Measurements from ENCODE around the gene GGT6.
"Not testable (repeated sequence)": the region's sequence is repeated elsewhere in the genome, so short reads cannot be mapped to it uniquely, and the experiment has no call there.

DNA sequence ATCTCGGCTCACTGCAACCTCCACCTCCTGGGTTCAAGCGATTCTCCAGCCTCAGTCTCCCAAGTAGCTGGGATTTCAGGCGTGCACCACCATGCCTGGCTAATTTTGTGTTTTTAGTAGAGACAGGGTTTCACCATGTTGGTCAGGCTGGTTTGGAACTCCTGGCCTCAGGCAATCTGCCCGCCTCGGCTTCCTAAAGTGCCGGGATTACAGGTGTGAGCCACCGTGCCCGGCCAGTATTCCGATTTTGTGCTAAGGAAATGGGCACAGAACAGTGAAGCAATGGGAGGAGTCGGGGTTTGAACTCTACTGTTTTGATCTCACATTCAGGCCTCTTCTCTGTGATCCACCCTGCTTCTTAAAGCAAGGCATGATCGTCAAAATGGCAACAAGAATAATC is 44.4 kb upstream of the GGT6 start:
- TF ChIP-seq, protein P1, sequence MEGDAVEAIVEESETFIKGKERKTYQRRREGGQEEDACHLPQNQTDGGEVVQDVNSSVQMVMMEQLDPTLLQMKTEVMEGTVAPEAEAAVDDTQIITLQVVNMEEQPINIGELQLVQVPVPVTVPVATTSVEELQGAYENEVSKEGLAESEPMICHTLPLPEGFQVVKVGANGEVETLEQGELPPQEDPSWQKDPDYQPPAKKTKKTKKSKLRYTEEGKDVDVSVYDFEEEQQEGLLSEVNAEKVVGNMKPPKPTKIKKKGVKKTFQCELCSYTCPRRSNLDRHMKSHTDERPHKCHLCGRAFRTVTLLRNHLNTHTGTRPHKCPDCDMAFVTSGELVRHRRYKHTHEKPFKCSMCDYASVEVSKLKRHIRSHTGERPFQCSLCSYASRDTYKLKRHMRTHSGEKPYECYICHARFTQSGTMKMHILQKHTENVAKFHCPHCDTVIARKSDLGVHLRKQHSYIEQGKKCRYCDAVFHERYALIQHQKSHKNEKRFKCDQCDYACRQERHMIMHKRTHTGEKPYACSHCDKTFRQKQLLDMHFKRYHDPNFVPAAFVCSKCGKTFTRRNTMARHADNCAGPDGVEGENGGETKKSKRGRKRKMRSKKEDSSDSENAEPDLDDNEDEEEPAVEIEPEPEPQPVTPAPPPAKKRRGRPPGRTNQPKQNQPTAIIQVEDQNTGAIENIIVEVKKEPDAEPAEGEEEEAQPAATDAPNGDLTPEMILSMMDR (IDR thresholded peaks at IDR 0.05) = not testable (repeated sequence)
- TF ChIP-seq ESRRA (IDR thresholded peaks at IDR 0.05; ENCODE audit: borderline replicate concordance, low read length); SMC3 (IDR thresholded peaks at IDR 0.05); PHF8 (IDR thresholded peaks at IDR 0.05; ENCODE audit: borderline replicate concordance, low read depth); POLR2A (IDR thresholded peaks at IDR 0.05; ENCODE audit: low read length); SREBF2 (IDR thresholded peaks at IDR 0.05); RAD21 (conservative IDR thresholded peaks at IDR 0.05 in 1 of 2, IDR thresholded peaks at IDR 0.05 in 1 of 2); JUN (IDR thresholded peaks at IDR 0.05): not testable (repeated sequence)
- TF ChIP-seq, protein P2, sequence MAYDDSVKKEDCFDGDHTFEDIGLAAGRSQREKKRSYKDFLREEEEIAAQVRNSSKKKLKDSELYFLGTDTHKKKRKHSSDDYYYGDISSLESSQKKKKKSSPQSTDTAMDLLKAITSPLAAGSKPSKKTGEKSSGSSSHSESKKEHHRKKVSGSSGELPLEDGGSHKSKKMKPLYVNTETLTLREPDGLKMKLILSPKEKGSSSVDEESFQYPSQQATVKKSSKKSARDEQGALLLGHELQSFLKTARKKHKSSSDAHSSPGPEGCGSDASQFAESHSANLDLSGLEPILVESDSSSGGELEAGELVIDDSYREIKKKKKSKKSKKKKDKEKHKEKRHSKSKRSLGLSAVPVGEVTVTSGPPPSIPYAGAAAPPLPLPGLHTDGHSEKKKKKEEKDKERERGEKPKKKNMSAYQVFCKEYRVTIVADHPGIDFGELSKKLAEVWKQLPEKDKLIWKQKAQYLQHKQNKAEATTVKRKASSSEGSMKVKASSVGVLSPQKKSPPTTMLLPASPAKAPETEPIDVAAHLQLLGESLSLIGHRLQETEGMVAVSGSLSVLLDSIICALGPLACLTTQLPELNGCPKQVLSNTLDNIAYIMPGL (CRISPR knock-in tag; IDR thresholded peaks at IDR 0.05; ENCODE audit: borderline replicate concordance) = not testable (repeated sequence)
